Measurements from ENCODE around the gene HPCAL1.

HPCAL1 gene

DNA sequence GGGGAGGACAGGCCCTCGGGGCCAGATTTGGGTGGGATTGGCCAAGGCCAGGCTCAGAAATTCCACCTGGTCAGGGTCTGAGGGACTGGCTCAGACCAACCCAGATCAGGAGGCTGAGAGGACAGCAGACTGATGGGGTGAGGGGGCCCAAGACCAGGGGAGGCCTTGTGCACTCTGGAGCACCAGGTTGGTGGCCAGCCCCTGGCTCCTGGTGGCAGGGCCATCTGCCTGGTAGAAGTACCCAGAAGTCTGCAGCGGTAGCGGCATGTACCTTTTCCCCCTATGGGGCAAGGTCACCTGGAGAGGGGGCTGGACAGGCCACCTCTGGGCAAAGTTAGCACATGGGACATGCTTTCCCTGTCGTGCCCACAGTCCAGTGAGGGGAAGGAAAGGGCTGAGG lies 166.6 kb downstream of the HPCAL1 start:
- in situ Hi-C loops (cut with HindIII; ENCODE audit: low sequenced_read_pairs), result no loop called here
- TF ChIP-seq, protein P1, sequence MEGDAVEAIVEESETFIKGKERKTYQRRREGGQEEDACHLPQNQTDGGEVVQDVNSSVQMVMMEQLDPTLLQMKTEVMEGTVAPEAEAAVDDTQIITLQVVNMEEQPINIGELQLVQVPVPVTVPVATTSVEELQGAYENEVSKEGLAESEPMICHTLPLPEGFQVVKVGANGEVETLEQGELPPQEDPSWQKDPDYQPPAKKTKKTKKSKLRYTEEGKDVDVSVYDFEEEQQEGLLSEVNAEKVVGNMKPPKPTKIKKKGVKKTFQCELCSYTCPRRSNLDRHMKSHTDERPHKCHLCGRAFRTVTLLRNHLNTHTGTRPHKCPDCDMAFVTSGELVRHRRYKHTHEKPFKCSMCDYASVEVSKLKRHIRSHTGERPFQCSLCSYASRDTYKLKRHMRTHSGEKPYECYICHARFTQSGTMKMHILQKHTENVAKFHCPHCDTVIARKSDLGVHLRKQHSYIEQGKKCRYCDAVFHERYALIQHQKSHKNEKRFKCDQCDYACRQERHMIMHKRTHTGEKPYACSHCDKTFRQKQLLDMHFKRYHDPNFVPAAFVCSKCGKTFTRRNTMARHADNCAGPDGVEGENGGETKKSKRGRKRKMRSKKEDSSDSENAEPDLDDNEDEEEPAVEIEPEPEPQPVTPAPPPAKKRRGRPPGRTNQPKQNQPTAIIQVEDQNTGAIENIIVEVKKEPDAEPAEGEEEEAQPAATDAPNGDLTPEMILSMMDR (IDR thresholded peaks at IDR 0.05; ENCODE audit: low read depth, low read length, missing control alignments), result no peak
- DNase-seq (ENCODE audit: low read depth), result no peak
- H3K4me3 ChIP-seq (ENCODE audit: low read depth, low read length), result no peak overlapping the region

DNA sequence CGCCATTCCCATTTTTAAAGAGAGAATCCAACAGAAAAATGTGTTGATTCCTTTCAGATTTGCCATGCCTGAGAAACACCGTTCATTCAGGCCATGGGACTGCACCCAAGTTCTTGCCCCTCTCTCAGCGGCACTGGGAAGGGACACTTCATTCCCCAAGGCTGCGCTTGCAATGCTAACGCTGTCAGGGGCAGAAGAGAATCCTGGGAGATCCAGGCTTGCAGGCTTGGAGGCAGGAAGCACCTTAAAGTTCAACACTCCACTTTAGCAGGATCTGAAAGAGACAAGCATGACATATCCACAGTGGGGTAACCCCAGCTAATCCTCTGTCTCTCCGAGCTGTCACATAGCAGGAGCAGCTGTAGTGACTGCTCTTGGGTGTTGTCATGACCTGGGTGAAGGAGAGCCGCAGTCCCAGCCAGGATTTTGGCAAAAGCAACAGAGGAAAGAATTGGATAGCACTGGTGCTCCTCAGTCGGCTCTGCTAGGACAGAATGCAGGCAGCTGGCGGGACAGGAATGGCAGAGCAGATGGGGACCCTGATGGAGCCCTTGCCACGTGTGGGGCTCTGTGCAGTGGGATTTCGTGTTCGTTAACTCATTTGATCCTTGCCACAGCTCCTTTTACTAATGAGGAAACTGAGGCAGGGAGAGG lies 167.4 kb downstream of the HPCAL1 start:
- no peak overlapping the region for H3K4me3 ChIP-seq (ENCODE audit: low read depth, low read length)
- in situ Hi-C loops (cut with HindIII; ENCODE audit: low sequenced_read_pairs), result no loop called here
- DNase-seq (ENCODE audit: low read depth), result no peak
- TF ChIP-seq, protein P1 (IDR thresholded peaks at IDR 0.05; ENCODE audit: low read depth, low read length, missing control alignments), result no peak

DNA sequence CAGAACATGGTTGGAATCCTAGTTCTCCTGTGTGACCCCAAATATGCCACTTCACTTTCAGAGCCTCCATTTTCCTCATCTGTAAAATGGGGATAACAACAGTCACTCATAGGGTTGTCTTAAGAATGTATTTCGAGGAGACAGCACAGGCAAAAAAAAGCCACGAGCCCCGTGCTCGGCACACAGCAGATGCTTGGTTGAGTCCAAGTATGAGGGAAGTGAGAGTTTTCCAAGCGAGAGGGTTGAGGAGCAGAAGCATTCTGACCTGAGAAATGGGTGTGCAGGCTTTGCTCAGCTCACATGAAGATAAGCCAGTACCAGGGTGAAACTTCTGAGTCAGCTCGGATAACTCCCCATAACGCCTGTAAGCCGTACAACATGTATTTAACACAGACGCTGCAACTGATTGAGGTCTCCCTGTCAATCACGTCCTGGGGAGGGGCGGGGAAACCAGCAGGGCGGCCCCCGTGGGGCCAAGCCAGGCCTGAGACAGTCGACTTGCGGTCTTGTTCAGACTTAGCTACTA lies 168.4 kb downstream of the HPCAL1 start:
- in situ Hi-C loops (cut with HindIII; ENCODE audit: low sequenced_read_pairs), result no loop called here
- no peak for DNase-seq (ENCODE audit: low read depth)
- H3K4me3 ChIP-seq (ENCODE audit: low read depth, low read length), result no peak overlapping the region
- TF ChIP-seq, protein P1 (IDR thresholded peaks at IDR 0.05; ENCODE audit: low read depth, low read length, missing control alignments), result no peak

DNA sequence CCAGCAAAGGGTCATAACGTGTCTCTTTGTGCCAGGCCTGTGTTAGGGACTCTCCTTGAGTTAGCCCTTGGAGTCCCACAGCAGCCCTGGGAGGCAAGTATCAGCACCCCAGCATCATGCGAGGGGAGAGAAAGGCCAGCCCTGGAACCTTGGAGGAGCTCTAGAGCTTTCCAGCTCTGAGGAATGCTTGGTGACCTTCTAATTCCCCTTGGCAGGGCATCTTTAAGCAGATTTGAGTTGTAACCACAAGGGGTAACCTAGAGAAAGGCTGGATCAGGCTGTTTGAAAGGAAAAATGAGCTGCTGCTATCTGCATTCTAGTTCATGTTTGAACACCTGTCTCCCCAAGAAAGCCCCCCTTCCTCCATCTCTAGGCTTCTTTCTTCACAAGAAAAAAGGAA lies 169.3 kb downstream of the HPCAL1 start:
- no peak overlapping the region for H3K4me3 ChIP-seq (ENCODE audit: low read depth, low read length)
- no peak for DNase-seq (ENCODE audit: low read depth)
- TF ChIP-seq, protein P1 (IDR thresholded peaks at IDR 0.05; ENCODE audit: low read depth, low read length, missing control alignments), result no peak
- in situ Hi-C loops (cut with HindIII; ENCODE audit: low sequenced_read_pairs), result no loop called here

DNA sequence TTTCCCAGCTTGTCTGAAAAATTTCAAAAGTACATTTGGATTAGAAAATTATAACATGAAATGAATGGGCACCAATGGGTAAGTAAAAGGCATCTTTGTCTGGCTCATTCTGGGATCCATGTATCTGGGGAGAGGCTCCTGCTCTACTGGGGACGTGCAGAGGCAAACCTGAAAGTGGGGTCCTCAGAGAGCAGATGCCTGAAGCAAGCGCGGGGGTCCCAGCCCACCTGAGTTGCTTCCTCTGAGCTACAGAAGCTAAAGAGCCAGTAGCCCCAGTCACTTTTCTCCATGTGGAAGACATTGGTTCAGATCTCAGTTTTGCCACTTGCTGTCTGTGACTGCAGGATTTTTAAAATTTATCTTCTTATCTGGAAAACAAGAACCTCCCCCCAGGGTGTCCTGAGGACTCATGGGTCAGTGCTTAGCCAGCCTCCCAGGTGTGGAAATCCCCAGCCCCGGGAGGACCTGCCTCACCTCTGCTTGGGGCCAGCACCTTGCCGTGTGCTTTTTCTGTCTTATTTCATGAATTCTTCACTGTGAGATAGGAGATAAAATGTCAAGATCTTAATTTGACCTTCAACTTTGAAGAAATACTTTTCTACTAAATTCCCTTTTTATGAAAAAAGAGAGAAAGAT lies 170.5 kb downstream of the HPCAL1 start:
- no peak overlapping the region for H3K4me3 ChIP-seq (ENCODE audit: low read depth, low read length)
- in situ Hi-C loops (cut with HindIII; ENCODE audit: low sequenced_read_pairs), result no loop called here
- TF ChIP-seq, protein P1 (IDR thresholded peaks at IDR 0.05; ENCODE audit: low read depth, low read length, missing control alignments), result no peak
- no peak for DNase-seq (ENCODE audit: low read depth)

DNA sequence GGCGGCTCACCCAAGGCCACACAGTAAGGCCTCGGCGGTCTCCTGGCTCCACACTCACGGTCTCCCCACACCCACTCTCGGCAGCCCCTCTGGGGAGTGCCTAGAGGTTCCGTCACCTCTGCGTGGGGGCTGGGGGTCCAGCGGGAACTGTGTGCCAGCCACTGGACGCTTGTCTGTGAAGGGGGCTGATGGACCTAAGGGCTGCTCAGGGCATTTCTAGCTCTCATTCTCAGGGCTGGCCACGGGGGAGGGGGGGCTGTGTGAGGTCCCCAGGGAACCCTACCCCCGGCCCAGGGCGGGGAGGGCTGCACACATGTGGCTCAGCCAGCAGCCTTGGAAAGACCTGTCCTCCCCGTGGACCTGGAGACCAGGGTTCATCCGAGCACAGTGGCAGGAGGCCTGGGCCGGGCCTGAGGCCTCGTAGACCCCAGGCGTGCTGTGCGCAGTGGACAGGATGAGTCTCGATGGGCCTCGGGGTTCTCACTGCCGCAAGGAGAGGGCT lies 172.6 kb downstream of the HPCAL1 start:
- H3K4me3 ChIP-seq (ENCODE audit: low read depth, low read length), result no peak overlapping the region
- no peak for DNase-seq (ENCODE audit: low read depth)
- in situ Hi-C loops (cut with HindIII; ENCODE audit: low sequenced_read_pairs), result no loop called here
- TF ChIP-seq, protein P1 (IDR thresholded peaks at IDR 0.05; ENCODE audit: low read depth, low read length, missing control alignments), result no peak

Data from astrocyte of the cerebellum (primary cell).